G401 (cell line): ENCODE results near the gene RFC2. TPM values are rescaled to one million over a fixed set of nuclear protein-coding genes. Genes with fewer than 3 reads are reported as not detected.
"Not testable (repeated sequence)": the region's sequence is repeated elsewhere in the genome, so short reads cannot be mapped to it uniquely, and the experiment has no call there.

Experiments
- DNase-seq: peaks from one replicate; pipeline ENCODE4 v3.0.0-alpha.2; 2015; ENCODE audit warnings: low spot score
- in situ Hi-C: cut with HindIII; loops from 2 replicates; pipeline ENCODE4 v1.10.0; 2016; ENCODE audit warnings: low sequenced_read_pairs, mixed read lengths
- total RNA-seq: library from RNA; depleted of rRNA; stranded (reverse); fragments of >200 nt; shearing (Covaris generic); gene quantifications from 2 replicates; pipeline ENCODE4 v1.2.3, GENCODE V29; 2014

Gene RFC2
- total RNA-seq, 1 experiment from 2014 or later, result 40.6 TPM

GRCh38 chr7:74284781-74285259 is 30.6 kb upstream of the RFC2 start:
- in situ Hi-C loops, result loop anchor here (5.0 kb wide), 1 partner anchor 87 kb away; no protein-coding TSS in a partner anchor
- DNase-seq, result no peak

- in situ Hi-C loops, result loop anchor here (5.0 kb wide), 1 partner anchor 88 kb away; no protein-coding TSS in a partner anchor
- no peak for DNase-seq
Observed at GRCh38 chr7:74283858-74284447, 29.8 kb upstream of the RFC2 start.

GRCh38 chr7:74282748-74283459 is 28.7 kb upstream of the RFC2 start:
- no peak for DNase-seq
- in situ Hi-C loops, result loop anchor here (5.0 kb wide), 1 partner anchor 89 kb away; no protein-coding TSS in a partner anchor

- in situ Hi-C loops, result loop anchor here (5.0 kb wide), 1 partner anchor 91 kb away; no protein-coding TSS in a partner anchor
- DNase-seq, result no peak
Observed at GRCh38 chr7:74280985-74281384, 26.8 kb upstream of the RFC2 start.

- in situ Hi-C loops, result no loop called here
- no peak for DNase-seq
Observed at GRCh38 chr7:74277636-74278035, 23.4 kb upstream of the RFC2 start.

GRCh38 chr7:74275401-74275881 is 21.2 kb upstream of the RFC2 start:
- DNase-seq, result no peak
- in situ Hi-C loops, result no loop called here

- in situ Hi-C loops, result no loop called here
- DNase-seq, result no peak
Observed at GRCh38 chr7:74272305-74273038, 18.3 kb upstream of the RFC2 start.

GRCh38 chr7:74271742-74272141 is 17.5 kb upstream of the RFC2 start:
- in situ Hi-C loops, result no loop called here
- no peak for DNase-seq

GRCh38 chr7:74269757-74270277 is 15.6 kb upstream of the RFC2 start:
- in situ Hi-C loops, result no loop called here
- peak; percentile 75 for DNase-seq

- no peak for DNase-seq
- in situ Hi-C loops, result no loop called here
Observed at GRCh38 chr7:74267756-74268565, 13.8 kb upstream of the RFC2 start.

GRCh38 chr7:74266191-74266963 is 12.2 kb upstream of the RFC2 start:
- DNase-seq, result no peak
- in situ Hi-C loops, result no loop called here

GRCh38 chr7:74263399-74264120 is 9.4 kb upstream of the RFC2 start:
- in situ Hi-C loops, result no loop called here

GRCh38 chr7:74262639-74263398 is 8.6 kb upstream of the RFC2 start:
- no peak for DNase-seq
- in situ Hi-C loops, result no loop called here

More at GRCh38 chr7:74263399-74264120, 9.4 kb upstream of the RFC2 start:
- no peak for DNase-seq

GRCh38 chr7:74258639-74259038 is 4.4 kb upstream of the RFC2 start:
- no peak for DNase-seq
- in situ Hi-C loops, result no loop called here

GRCh38 chr7:74256491-74257408 is 2.6 kb upstream of the RFC2 start:
- DNase-seq, result no peak
- in situ Hi-C loops, result no loop called here

- DNase-seq, in situ Hi-C loops: not testable (repeated sequence)
Observed at GRCh38 chr7:74255461-74255860, 1.3 kb upstream of the RFC2 start.
